ENCODE results near the gene SERPINB6.

DNA sequence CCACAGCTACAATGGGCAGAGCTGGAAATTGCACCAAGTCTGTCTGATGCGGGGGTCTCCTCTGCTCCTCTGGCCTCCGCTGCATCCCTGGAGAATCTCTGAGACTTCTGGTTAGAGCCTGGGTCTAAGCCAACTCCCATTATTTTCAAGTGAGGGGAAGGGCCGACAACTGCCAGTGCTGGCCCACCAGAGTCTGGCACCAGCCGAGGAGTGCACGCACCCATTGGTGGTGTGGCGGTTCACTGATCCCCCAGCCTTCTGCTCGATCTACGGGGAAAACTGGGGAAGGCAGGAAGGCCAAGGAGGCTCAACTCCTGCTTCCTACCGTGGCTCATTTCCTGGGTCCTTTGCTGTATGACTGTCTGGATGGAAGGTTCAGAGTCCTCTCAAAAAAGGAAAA, 34.5 kb upstream of the SERPINB6 start:
- TF ChIP-seq CTCF (conservative IDR thresholded peaks at IDR 0.05) (no peak), ZFX (IDR thresholded peaks at IDR 0.05) (no peak)
